HEK293 (cell line): ENCODE results near the gene CCNJL.

Source experiments
- CTCF ChIA-PET: fragments of 350-600 bp; formaldehyde crosslinking; extraction: SDS; loops from one replicate; lab custom pipeline; 2021; ENCODE audit warnings: antibody characterized with exemption; lab: Yijun Ruan, JAX
- POLR2A ChIA-PET: fragments of 300-600 bp; formaldehyde crosslinking; extraction: SDS; loops from one replicate; lab custom pipeline; 2020; ENCODE audit warnings: antibody characterized with exemption, inconsistent platforms; lab: Yijun Ruan, JAX
- H3K27ac ChIP-seq: fragments of 200-500 bp; sonication (Bioruptor generic); 2 replicates; pipeline ENCODE4 v1.5.1; 2014; ENCODE audit warnings: low read depth, low read length, control low read depth, inconsistent platforms; ENCODE audit errors: extremely low read depth
- H3K36me3 ChIP-seq, 2 experiments: fragments of 200-500 bp in 1 of 2; sonication (Bioruptor generic) in 1 of 2; 1 replicate in 1 of 2; 2 replicates in 1 of 2; pipeline ENCODE4 v1.5.1; 2014 to 2017; ENCODE audit warnings: inconsistent platforms in 2 of 2, low read length in 2 of 2; ENCODE audit not compliant: control insufficient read depth in 2 of 2, insufficient read depth in 1 of 2
- H3K4me1 ChIP-seq: fragments of 200-500 bp; sonication (Bioruptor generic); 2 replicates; pipeline ENCODE4 v1.5.1; 2014; ENCODE audit warnings: mild to moderate bottlenecking, low read length, inconsistent platforms; ENCODE audit not compliant: control insufficient read depth, insufficient read depth
- H3K4me3 ChIP-seq: 2 replicates; pipeline ENCODE4 v1.5.1; 2011; ENCODE audit warnings: low read depth, mild to moderate bottlenecking, control low read depth, low read length, moderate library complexity
- H3K9me3 ChIP-seq: fragments of 200-500 bp; sonication (Bioruptor generic); 2 replicates; pipeline ENCODE4 v1.5.1; 2014; ENCODE audit warnings: low read depth, low read length, inconsistent platforms; ENCODE audit not compliant: control insufficient read depth, insufficient read depth
- CTCF ChIP-seq: fragments of 450-650 bp; formaldehyde crosslinking; IDR thresholded peaks from 2 replicates; pipeline ENCODE4 v1.5.1; 2016; ENCODE audit warnings: missing biosample characterization, missing genetic modification characterization
- GLIS2 ChIP-seq: fragments of 450-650 bp; formaldehyde crosslinking; IDR thresholded peaks from 2 replicates; pipeline ENCODE4 v1.5.1; 2016; ENCODE audit warnings: missing biosample characterization, missing genetic modification characterization
- HIC1 ChIP-seq: fragments of 450-650 bp; formaldehyde crosslinking; IDR thresholded peaks from 2 replicates; pipeline ENCODE4 v1.5.1; 2016; ENCODE audit warnings: missing biosample characterization, missing genetic modification characterization
- KLF10 ChIP-seq: fragments of 450-650 bp; IDR thresholded peaks from 2 replicates; pipeline ENCODE4 v1.5.1; 2018; ENCODE audit warnings: missing biosample characterization, mild to moderate bottlenecking, missing genetic modification characterization
- KLF7 ChIP-seq: fragments of 450-650 bp; formaldehyde crosslinking; IDR thresholded peaks from 2 replicates; pipeline ENCODE4 v1.5.1; 2016; ENCODE audit warnings: missing biosample characterization, missing genetic modification characterization, borderline replicate concordance
- PRDM4 ChIP-seq: fragments of 450-650 bp; formaldehyde crosslinking; IDR thresholded peaks from 2 replicates; pipeline ENCODE4 v1.5.1; 2017; ENCODE audit warnings: missing biosample characterization, missing genetic modification characterization
- SCRT1 ChIP-seq: fragments of 450-650 bp; formaldehyde crosslinking; IDR thresholded peaks from 2 replicates; pipeline ENCODE4 v1.5.1; 2016; ENCODE audit warnings: missing biosample characterization, missing genetic modification characterization, borderline replicate concordance
- ZBTB11 ChIP-seq: fragments of 450-650 bp; formaldehyde crosslinking; conservative IDR thresholded peaks from 2 replicates; pipeline ENCODE4 v1.5.1; 2016; ENCODE audit warnings: low read depth, missing biosample characterization, missing genetic modification characterization
- ZBTB48 ChIP-seq: fragments of 450-650 bp; formaldehyde crosslinking; IDR thresholded peaks from 2 replicates; pipeline ENCODE4 v1.5.1; 2016; ENCODE audit warnings: missing biosample characterization, missing genetic modification characterization
- ZFHX2 ChIP-seq: fragments of 450-650 bp; formaldehyde crosslinking; conservative IDR thresholded peaks from 2 replicates; pipeline ENCODE4 v1.5.1; 2016; ENCODE audit warnings: missing biosample characterization, missing genetic modification characterization
- ZNF174 ChIP-seq: fragments of 450-650 bp; formaldehyde crosslinking; IDR thresholded peaks from 2 replicates; pipeline ENCODE4 v1.5.0; 2017; ENCODE audit warnings: missing biosample characterization, mild to moderate bottlenecking, missing genetic modification characterization
- ZNF26 ChIP-seq: fragments of 450-650 bp; formaldehyde crosslinking; IDR thresholded peaks from 2 replicates; pipeline ENCODE4 v1.5.1; 2016; ENCODE audit warnings: missing biosample characterization, missing genetic modification characterization
- ZNF335 ChIP-seq: fragments of 450-650 bp; formaldehyde crosslinking; conservative IDR thresholded peaks from 2 replicates; pipeline ENCODE4 v1.5.1; 2016; ENCODE audit warnings: missing biosample characterization, missing genetic modification characterization
- ZNF416 ChIP-seq: fragments of 450-650 bp; formaldehyde crosslinking; IDR thresholded peaks from 2 replicates; pipeline ENCODE4 v1.5.1; 2016; ENCODE audit warnings: missing biosample characterization, missing genetic modification characterization
- ZNF449 ChIP-seq: fragments of 450-650 bp; formaldehyde crosslinking; IDR thresholded peaks from 2 replicates; pipeline ENCODE4 v1.5.1; 2017; ENCODE audit warnings: missing biosample characterization, mild to moderate bottlenecking, missing genetic modification characterization, moderate library complexity
- ZNF549 ChIP-seq: fragments of 450-650 bp; IDR thresholded peaks from 2 replicates; pipeline ENCODE4 v1.5.1; 2018; ENCODE audit warnings: missing biosample characterization, missing genetic modification characterization, mild to moderate bottlenecking, inconsistent platforms, moderate library complexity
- ZNF571 ChIP-seq: fragments of 450-650 bp; formaldehyde crosslinking; IDR thresholded peaks from 2 replicates; pipeline ENCODE4 v1.5.0; 2017; ENCODE audit warnings: missing biosample characterization, missing genetic modification characterization
- ZNF610 ChIP-seq: fragments of 450-650 bp; formaldehyde crosslinking; IDR thresholded peaks from 2 replicates; pipeline ENCODE4 v1.5.1; 2016; ENCODE audit warnings: missing biosample characterization, missing genetic modification characterization, borderline replicate concordance
- ZNF621 ChIP-seq: fragments of 450-650 bp; formaldehyde crosslinking; IDR thresholded peaks from 2 replicates; pipeline ENCODE4 v1.5.1; 2017; ENCODE audit warnings: missing biosample characterization, missing genetic modification characterization
- ZNF704 ChIP-seq: fragments of 450-650 bp; formaldehyde crosslinking; IDR thresholded peaks from 2 replicates; pipeline ENCODE4 v1.5.1; 2016; ENCODE audit warnings: missing biosample characterization, missing genetic modification characterization
- ZNF747 ChIP-seq: fragments of 450-650 bp; formaldehyde crosslinking; IDR thresholded peaks from 2 replicates; pipeline ENCODE4 v1.5.1; 2016; ENCODE audit warnings: missing biosample characterization, missing genetic modification characterization
- ZNF792 ChIP-seq: fragments of 450-650 bp; formaldehyde crosslinking; IDR thresholded peaks from 2 replicates; pipeline ENCODE4 v1.5.1; 2016; ENCODE audit warnings: missing biosample characterization, missing genetic modification characterization

CCNJL gene

GRCh38 chr5:160269017-160269416, 43.3 kb downstream of the CCNJL start (continued):
- no peak for TF ChIP-seq ZNF26
- peak; percentile 62 for TF ChIP-seq ZFHX2 (tag by site-specific recombination)
- no peak for TF ChIP-seq GLIS2 (tag by site-specific recombination)
- no peak for TF ChIP-seq ZNF704
- no peak for TF ChIP-seq ZNF747 (tag by site-specific recombination)
- no peak for TF ChIP-seq ZNF416 (tag by site-specific recombination)
- TF ChIP-seq ZNF449 (tag by site-specific recombination), result no peak
- TF ChIP-seq PRDM4 (tag by site-specific recombination), result no peak

- CTCF ChIA-PET, result no interaction called here
- Histone ChIP-seq H3K4me3 (no peak overlapping the region), H3K27ac (no peak overlapping the region), H3K36me3 (no peaks in the 10 kb centered on the region), H3K9me3 (no peaks in the 10 kb centered on the region), H3K4me1 (no peaks in the 10 kb centered on the region)
- TF ChIP-seq ZNF335 (tag by site-specific recombination) (no peak), ZNF549 (tag by site-specific recombination) (no peak), ZNF416 (tag by site-specific recombination) (no peak), HIC1 (tag by site-specific recombination) (no peak), ZNF621 (tag by site-specific recombination) (no peak), CTCF (tag by site-specific recombination) (no peak), ZNF610 (no peak), KLF10 (no peak), ZBTB11 (tag by site-specific recombination) (no peak), ZNF571 (tag by site-specific recombination) (no peak), ZBTB48 (tag by site-specific recombination) (no peak), SCRT1 (tag by site-specific recombination) (no peak), ZNF174 (tag by site-specific recombination) (no peak), KLF7 (tag by site-specific recombination) (no peak), ZNF792 (tag by site-specific recombination) (no peak)
- POLR2A ChIA-PET, result no interaction called here
Measured at GRCh38 chr5:160268121-160268520, 44.2 kb downstream of the CCNJL start.
